SK-N-DZ (cell line): ENCODE measurements around the gene ST7.

Experiments used
- DNase-seq: peaks from one replicate; pipeline ENCODE4 v3.0.0-alpha.2; 2015; ENCODE audit warnings: low spot score

The ST7 gene

DNA sequence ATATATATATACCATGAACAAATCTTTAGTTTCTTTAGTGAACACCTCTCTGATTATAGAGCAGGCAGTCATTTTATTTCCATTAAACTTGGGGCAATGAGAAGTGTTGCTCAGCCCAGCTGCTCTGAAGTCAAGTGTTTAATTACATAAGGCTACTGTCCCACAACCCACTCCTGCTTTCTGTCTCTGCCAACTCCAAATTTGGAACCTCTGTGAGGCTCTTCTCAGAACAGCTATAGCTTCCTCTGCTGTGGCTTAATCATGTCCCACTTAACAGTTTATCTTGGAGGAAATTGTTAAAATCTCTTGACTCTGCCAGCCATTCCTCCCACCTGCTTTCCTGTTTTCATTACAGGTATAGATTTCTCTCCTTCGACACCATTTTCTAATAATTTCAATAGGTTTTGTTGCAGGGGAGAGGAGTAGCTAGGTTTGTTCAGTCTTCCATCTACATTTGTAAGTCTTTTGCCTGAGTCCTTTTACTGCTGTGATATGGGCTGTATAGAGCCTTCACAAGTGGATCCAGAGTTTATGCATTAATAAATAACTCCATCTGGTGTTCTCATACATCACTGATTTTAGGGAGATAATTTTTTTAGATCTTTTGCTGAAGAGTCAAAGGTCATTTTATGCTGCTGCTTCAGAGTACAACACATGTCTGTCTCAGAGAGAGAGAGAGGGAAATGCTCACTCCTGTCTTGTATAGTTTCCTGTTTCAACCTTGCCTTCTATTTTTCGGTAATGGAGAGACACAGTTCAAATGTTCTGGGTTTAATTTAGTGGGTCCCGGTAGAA lies 199.1 kb downstream of the ST7 start:
- DNase-seq, result no peak

DNA sequence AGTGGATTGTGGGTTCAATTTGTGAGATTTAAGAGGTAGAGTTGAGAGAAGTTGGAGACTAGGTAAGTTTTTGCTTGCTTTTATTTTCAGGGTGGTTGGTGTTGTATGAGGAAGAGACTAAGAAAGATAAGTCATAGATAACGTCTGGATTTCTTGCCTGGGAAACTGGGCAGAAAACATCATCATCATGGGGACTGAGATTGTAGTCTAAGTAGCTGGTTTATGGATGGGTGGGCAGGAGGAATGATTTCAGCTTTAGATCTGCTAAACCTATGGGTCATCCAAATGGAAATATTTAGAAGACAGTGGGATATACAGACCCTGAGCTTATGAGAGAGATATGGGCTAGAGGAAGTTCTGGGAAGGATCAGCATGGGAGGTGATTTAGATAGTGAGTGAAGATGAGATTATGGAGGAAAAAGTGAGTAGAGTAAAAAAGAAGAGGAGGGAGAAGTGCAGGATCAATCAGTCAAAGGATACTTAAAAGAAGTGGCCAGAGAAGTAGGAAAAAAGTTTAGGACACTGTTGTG lies 199.8 kb downstream of the ST7 start:
- no peak for DNase-seq

DNA sequence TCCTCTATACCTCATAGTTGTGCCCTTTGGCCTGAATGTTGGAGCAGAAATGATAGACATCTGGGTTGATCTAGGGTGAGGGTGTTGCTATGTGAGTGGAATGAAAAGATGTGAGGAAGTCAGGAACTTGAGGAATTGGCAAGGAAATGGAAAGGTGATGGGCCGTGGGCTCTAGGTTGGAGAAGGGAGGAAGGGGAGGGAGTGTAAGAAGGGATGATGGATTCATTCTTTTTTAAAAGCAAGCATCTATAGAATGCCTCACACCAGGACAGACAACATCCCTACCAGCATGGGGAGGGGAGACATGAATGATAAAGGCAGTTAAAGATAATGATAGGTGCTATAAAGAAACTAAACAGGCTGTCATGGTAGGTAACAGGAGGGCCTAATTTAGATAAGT lies 201.4 kb downstream of the ST7 start:
- DNase-seq, result no peak

DNA sequence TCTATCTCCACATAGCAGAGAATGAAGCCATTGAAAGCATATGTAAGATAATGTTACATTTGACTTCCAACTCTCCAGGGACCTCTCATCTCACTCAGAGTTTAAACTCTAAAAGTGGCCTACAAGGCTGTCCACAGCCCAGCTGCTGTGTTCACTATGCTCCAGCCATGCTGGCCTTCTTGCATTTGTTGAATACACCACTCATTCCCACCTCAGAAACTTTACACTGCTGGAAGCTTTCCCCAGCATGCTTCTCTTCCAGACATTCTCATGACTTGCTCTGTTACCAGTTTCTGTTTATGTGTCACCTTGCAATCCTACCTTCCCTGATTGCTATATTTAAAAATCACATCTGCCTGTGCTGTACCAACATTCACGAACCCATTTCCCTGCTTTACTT lies 202.4 kb downstream of the ST7 start:
- DNase-seq, result no peak

- DNase-seq, result no peak
These were observed 204.2 kb downstream of the ST7 start for GRCh38 chr7:117157241-117158209.

GRCh38 chr7:117158941-117159697 lies 205.8 kb downstream of the ST7 start:
- DNase-seq, result no peak

DNA sequence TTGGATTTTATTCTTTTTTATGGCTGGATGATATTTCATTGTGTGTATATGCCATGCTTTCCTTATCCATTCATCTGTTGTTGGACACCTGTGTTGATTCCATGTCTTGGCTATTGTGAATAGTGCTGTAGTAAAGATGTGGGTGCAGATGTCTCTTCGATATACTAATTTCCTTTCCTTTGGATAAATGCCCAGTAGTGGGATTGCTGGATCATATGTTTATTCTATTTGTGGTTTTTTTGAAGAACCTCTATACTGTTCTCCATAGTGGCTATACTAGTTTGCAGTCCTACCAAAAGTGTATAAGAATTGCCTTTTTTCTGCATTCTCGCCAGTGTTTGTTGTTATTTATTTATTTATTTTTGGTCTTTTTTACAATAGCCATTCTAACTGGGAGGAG lies 209.8 kb downstream of the ST7 start:
- DNase-seq, result no peak

GRCh38 chr7:117164620-117165019 lies 211.3 kb downstream of the ST7 start:
- no peak for DNase-seq

GRCh38 chr7:117165656-117166055 lies 212.4 kb downstream of the ST7 start:
- no peak for DNase-seq

GRCh38 chr7:117169907-117170306 lies 216.6 kb downstream of the ST7 start:
- no peak for DNase-seq

DNA sequence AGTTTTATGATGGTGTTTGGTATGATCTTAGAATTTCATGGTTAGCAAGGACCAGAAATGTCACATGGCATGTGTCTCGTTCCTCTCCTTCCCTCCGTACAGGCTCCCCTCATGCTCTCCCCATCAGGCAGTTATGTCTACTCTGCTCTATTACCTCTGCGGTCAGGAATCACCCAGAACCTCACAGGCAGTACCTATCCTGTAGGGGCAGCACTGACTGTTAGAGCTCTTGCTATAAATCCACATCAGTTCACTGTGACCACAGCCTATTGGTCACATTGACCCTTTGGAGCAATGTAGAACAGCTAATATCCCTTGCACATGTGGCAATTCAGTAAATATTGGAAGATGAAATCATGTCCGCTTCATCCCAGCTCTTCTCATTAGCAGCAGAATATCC lies 217.8 kb downstream of the ST7 start:
- no peak for DNase-seq

DNA sequence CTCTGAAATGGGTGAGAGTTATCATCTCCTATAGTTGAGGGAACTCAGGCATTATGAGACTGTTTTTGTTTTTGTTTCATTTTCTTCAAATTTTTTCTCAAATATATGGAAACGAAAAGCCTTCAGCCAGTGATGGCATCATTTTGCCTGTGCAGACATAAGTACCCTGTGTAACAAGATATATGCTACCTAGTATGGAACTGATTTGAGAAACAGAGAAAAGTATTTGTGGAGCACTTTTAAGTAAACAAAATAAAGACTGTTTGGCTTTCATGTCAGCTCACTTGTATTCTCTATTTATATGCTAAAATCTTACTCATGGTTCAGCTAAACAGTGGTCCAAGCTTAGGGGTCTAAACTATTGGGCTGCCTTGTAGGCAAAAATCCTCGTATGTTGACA lies 219.0 kb downstream of the ST7 start:
- no peak for DNase-seq

GRCh38 chr7:117173035-117173770 lies 219.9 kb downstream of the ST7 start:
- no peak for DNase-seq

- no peak for DNase-seq
These were observed 222.9 kb downstream of the ST7 start for GRCh38 chr7:117176206-117176605.

- DNase-seq, result no peak
These were observed 225.3 kb downstream of the ST7 start for GRCh38 chr7:117178600-117178999.

DNA sequence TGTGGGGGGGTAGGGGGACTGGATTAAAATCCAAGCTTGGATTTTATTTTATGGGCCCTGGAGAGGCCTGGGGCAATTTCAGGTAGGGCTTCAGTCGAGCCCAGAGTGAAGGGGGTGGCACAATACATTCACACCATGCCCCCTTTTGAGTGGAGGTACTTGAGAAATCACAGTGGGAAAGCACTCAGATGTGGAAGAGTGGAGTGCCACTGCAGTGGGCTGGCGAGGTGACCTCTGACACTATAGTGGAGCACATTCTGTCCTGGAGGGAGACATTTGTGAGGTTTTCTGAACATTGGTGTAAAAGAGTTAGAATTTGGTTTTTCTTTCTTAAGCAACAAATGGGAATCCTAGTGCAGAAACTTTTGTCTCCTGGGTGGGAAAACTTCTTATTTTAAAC lies 226.4 kb downstream of the ST7 start:
- no peak for DNase-seq

- no peak for DNase-seq
These were observed 230.4 kb downstream of the ST7 start for GRCh38 chr7:117183729-117184128.

GRCh38 chr7:117184367-117184766 lies 231.1 kb downstream of the ST7 start:
- no peak for DNase-seq

DNA sequence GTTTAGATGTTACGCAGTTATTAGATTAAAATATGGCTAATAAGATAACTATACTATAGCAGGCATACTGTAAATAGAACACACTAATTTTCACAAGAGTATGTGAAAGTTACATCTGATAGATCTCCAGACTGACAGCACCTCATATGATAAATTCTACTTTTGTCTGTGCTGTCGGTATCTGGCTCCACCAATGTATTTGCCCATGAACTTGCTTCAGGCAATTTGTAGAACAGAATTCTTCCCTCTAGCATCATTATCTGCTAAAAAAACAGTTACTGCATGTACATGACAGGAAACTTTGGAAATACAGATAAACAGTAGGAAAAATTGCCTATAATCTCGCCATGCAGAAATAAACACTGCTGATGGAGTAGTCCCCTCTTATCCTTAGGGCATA lies 231.8 kb downstream of the ST7 start:
- no peak for DNase-seq

- no peak for DNase-seq
These were observed 233.1 kb downstream of the ST7 start for GRCh38 chr7:117186218-117187010.
